DMS153 treated with DMSO at 0.1 percent for 48 hours (cell line): Measurements from ENCODE around the gene MXD3.
"Not testable (repeated sequence)": the region's sequence is repeated elsewhere in the genome, so short reads cannot be mapped to it uniquely, and the experiment has no call there.

Experiments
- DNase-seq: peaks from one replicate; lab custom pipeline; 2025; ENCODE audit not compliant: unreplicated experiment; lab: John Stamatoyannopoulos, UW

MXD3 gene

GRCh38 chr5:177311723-177312648 lies at the start of gene MXD3:
Gene MXD3 (minus strand): TSS chr5:177311898. CDS start chr5:177311830, 68 bp downstream.
- DNase-seq: peak; percentile 76

GRCh38 chr5:177360740-177361139 lies 49.0 kb upstream of the MXD3 start:
- DNase-seq: not testable (repeated sequence)

GRCh38 chr5:177359860-177360259 lies 48.2 kb upstream of the MXD3 start:
- DNase-seq: no peak

GRCh38 chr5:177359451-177359851 lies 47.8 kb upstream of the MXD3 start:
- DNase-seq: no peak

- DNase-seq: no peak
Observed at GRCh38 chr5:177358370-177358819, 46.7 kb upstream of the MXD3 start.

GRCh38 chr5:177357459-177358351 lies 46.0 kb upstream of the MXD3 start, which contains the start of gene RGS14:
Gene RGS14 (plus strand): TSS chr5:177357924. CDS start chr5:177358025, 101 bp downstream.
- DNase-seq: peak; percentile 26

- DNase-seq: no peak
Observed at GRCh38 chr5:177357146-177357458, 45.4 kb upstream of the MXD3 start.

GRCh38 chr5:177356746-177357145 lies 45.0 kb upstream of the MXD3 start:
- no peak for DNase-seq

GRCh38 chr5:177355868-177356168 lies 44.1 kb upstream of the MXD3 start:
- DNase-seq: no peak

GRCh38 chr5:177355162-177355867 lies 43.6 kb upstream of the MXD3 start:
- DNase-seq: no peak

GRCh38 chr5:177354711-177355110 lies 43.0 kb upstream of the MXD3 start:
- DNase-seq: no peak

- no peak for DNase-seq
Observed at GRCh38 chr5:177354256-177354655, 42.6 kb upstream of the MXD3 start.

GRCh38 chr5:177353093-177353492 lies 41.4 kb upstream of the MXD3 start:
- DNase-seq: no peak

GRCh38 chr5:177351392-177352329 lies 40.0 kb upstream of the MXD3 start, which contains the start of gene LMAN2:
Gene LMAN2 (minus strand): TSS chr5:177351668. CDS start chr5:177351647, 21 bp downstream.
- peak; percentile 67 for DNase-seq

- no peak for DNase-seq
Observed at GRCh38 chr5:177350776-177351391, 39.2 kb upstream of the MXD3 start.

GRCh38 chr5:177349762-177350161 lies 38.1 kb upstream of the MXD3 start:
- no peak for DNase-seq

GRCh38 chr5:177349362-177349647 lies 37.6 kb upstream of the MXD3 start:
- DNase-seq: no peak

GRCh38 chr5:177347699-177348098 lies 36.0 kb upstream of the MXD3 start:
- DNase-seq: no peak

- DNase-seq: no peak
Observed at GRCh38 chr5:177346820-177347219, 35.1 kb upstream of the MXD3 start.

- no peak for DNase-seq
Observed at GRCh38 chr5:177344891-177345290, 33.2 kb upstream of the MXD3 start.
